Measurements from ENCODE around the gene COPB2.
A peak's percentile ranks its signal among the peaks of the same experiment; 100 is the strongest.
"Not testable (repeated sequence)": the region's sequence is repeated elsewhere in the genome, so short reads cannot be mapped to it uniquely, and the experiment has no call there.

COPB2 gene

DNA sequence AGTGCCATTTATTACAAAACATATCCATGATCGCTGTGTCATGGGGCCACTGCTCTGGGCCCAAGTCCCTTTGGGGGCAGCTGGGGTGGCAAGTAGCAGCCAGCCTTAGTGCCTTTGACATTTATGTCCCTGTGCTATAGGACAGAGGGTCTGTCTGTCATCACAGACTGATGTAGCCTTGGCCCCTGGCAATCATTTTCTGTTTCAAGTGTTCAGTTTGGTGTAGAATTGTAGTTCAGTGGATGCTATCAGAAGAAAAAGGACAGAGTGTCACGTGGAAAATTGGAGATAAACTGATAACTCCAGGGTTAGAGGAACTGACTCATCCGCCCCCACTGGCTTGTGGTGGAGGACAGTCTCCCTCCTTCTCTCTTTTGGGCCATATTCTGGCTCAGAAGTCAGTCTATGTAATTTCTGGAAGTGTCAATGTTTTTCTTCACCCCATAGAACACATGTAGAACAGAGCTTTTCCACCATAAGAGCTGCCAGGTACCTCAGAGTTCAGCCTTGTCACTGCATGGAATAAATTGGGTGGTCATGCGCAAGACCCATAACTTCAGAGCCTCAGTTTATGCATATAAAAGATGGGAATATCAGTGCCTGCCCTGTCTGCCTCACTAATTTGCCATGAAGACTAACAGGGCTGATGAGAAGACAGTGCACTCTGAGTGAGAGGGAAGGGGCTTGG, 50.1 kb downstream of the COPB2 start:
- Histone ChIP-seq H2AK5ac (ENCODE audit: low read length, severe bottlenecking) (no peak overlapping the region), H3K9ac (ENCODE audit: low read length) (no peak overlapping the region), H3K23ac (ENCODE audit: low read length in 2 of 2) (no peak overlapping the region), H3K4ac (ENCODE audit: low read depth in 1 of 2, low read length in 2 of 2) (no peak overlapping the region), H3K4me3 (ENCODE audit: insufficient read depth in 1 of 2, low read depth in 1 of 2, low read length in 2 of 2) (no peak overlapping the region), H2BK120ac (ENCODE audit: low read depth, low read length) (no peak overlapping the region), H2BK5ac (ENCODE audit: low read depth, low read length, poor library complexity, severe bottlenecking) (no peak overlapping the region), H2BK15ac (ENCODE audit: low read depth, poor library complexity, severe bottlenecking) (no peak overlapping the region), H4K8ac (ENCODE audit: low read length) (peak overlapping the region; percentile 19), H3K27me3 (ENCODE audit: control insufficient read depth in 1 of 2, insufficient read depth in 1 of 2, low read length in 2 of 2) (peaks cover 11 to 34% of the 10 kb centered on the region in 2 experiments), H3K9me3 (ENCODE audit: control insufficient read depth, low read length) (no peaks in the 10 kb centered on the region), H4K91ac (ENCODE audit: low read length) (no peak overlapping the region), H2AFZ (ENCODE audit: low read depth, low read length) (no peak overlapping the region), H3K36me3 (ENCODE audit: control insufficient read depth in 1 of 2, insufficient read depth in 2 of 2, low read depth in 1 of 2, low read length in 2 of 2) (no peaks in the 10 kb centered on the region), H3K18ac (ENCODE audit: low read depth in 1 of 2, low read length in 2 of 2) (no peak overlapping the region), H3K4me1 (ENCODE audit: control insufficient read depth, insufficient read depth, low read depth, low read length) (no peaks in the 10 kb centered on the region), H3K14ac (ENCODE audit: low read length in 2 of 2) (no peak overlapping the region), H2BK12ac (ENCODE audit: low read length in 2 of 2) (no peak overlapping the region), H3K27ac (ENCODE audit: low read length, poor library complexity, severe bottlenecking) (no peak overlapping the region), H3K79me1 (replicated peaks; ENCODE audit: low read length, poor library complexity, severe bottlenecking) (no peaks in the 10 kb centered on the region), H3K4me2 (ENCODE audit: low read length, poor library complexity, severe bottlenecking) (no peak overlapping the region)
- no peak for DNase-seq
- 59% methylated on average over 4 of the region's 4 CpGs for WGBS

DNA sequence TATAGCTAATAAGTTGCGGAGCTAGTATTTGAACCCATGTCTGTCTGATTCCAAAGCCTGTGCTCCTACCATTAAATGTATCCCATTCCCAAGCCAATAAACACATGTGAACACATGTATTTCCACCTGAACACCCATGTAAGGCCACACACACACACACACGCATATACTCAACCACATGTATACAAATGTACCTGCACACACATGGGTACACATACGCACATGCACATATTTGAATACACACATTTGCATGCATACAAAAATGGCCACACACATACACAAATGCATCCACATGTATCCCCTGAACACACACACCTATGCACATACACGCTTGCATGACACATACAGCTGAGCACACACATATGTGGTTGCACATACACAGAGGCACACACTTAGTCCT, 51.0 kb downstream of the COPB2 start:
- H3K4me1 ChIP-seq (ENCODE audit: control insufficient read depth, insufficient read depth, low read depth, low read length): no peaks in the 10 kb centered on the region
- peak overlapping the region in 1 of 2 experiments; percentile 18 for H3K14ac ChIP-seq (ENCODE audit: low read length in 2 of 2)
- no peak overlapping the region for H2BK5ac ChIP-seq (ENCODE audit: low read depth, low read length, poor library complexity, severe bottlenecking)
- H3K36me3 ChIP-seq (ENCODE audit: control insufficient read depth in 1 of 2, insufficient read depth in 2 of 2, low read depth in 1 of 2, low read length in 2 of 2): no peaks in the 10 kb centered on the region
- no peak overlapping the region for H2AFZ ChIP-seq (ENCODE audit: low read depth, low read length)
- H2AK5ac ChIP-seq (ENCODE audit: low read length, severe bottlenecking): no peak overlapping the region
- peaks cover 11 to 34% of the 10 kb centered on the region in 2 experiments for H3K27me3 ChIP-seq (ENCODE audit: control insufficient read depth in 1 of 2, insufficient read depth in 1 of 2, low read length in 2 of 2)
- no peak overlapping the region for H2BK12ac ChIP-seq (ENCODE audit: low read length in 2 of 2)
- H3K18ac ChIP-seq (ENCODE audit: low read depth in 1 of 2, low read length in 2 of 2): no peak overlapping the region
- H2BK120ac ChIP-seq (ENCODE audit: low read depth, low read length): no peak overlapping the region
- no peak overlapping the region for H4K8ac ChIP-seq (ENCODE audit: low read length)
- no peak overlapping the region for H3K4me3 ChIP-seq (ENCODE audit: insufficient read depth in 1 of 2, low read depth in 1 of 2, low read length in 2 of 2)
- WGBS: 80% methylated on average over 4 of the region's 4 CpGs
- no peak overlapping the region for H3K23ac ChIP-seq (ENCODE audit: low read length in 2 of 2)
- H3K4ac ChIP-seq (ENCODE audit: low read depth in 1 of 2, low read length in 2 of 2): no peak overlapping the region
- H2BK15ac ChIP-seq (ENCODE audit: low read depth, poor library complexity, severe bottlenecking): no peak overlapping the region
- H4K91ac ChIP-seq (ENCODE audit: low read length): peak overlapping the region; percentile 28
- H3K4me2 ChIP-seq (ENCODE audit: low read length, poor library complexity, severe bottlenecking): no peak overlapping the region
- H3K9ac ChIP-seq (ENCODE audit: low read length): no peak overlapping the region
- no peaks in the 10 kb centered on the region for H3K9me3 ChIP-seq (ENCODE audit: control insufficient read depth, low read length)
- no peak overlapping the region for H3K27ac ChIP-seq (ENCODE audit: low read length, poor library complexity, severe bottlenecking)
- DNase-seq: no peak
- H3K79me1 ChIP-seq (replicated peaks; ENCODE audit: low read length, poor library complexity, severe bottlenecking): no peaks in the 10 kb centered on the region

DNA sequence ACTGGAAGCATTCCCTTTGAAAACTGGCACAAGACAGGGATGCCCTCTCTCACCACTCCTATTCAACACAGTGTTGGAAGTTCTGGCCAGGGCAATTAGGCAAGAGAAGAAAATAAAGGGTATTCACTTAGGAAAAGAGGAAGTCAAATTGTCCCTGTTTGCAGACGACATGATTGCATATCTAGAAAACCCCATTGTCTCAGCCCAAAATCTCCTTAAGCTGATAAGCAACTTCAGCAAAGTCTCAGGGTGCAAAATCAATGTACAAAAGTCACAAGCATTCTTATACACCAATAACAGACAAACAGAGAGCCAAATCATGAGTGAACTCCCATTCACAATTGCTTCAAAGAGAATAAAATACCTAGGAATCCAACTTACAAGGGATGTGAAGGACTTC, 54.8 kb downstream of the COPB2 start:
- not testable (repeated sequence) for H3K4me2 ChIP-seq (ENCODE audit: low read length, poor library complexity, severe bottlenecking); H3K18ac ChIP-seq (ENCODE audit: low read depth in 1 of 2, low read length in 2 of 2); H2BK15ac ChIP-seq (ENCODE audit: low read depth, poor library complexity, severe bottlenecking); H2AK5ac ChIP-seq (ENCODE audit: low read length, severe bottlenecking); H2AFZ ChIP-seq (ENCODE audit: low read depth, low read length); H3K4me1 ChIP-seq (ENCODE audit: control insufficient read depth, insufficient read depth, low read depth, low read length); H4K91ac ChIP-seq (ENCODE audit: low read length); H3K14ac ChIP-seq (ENCODE audit: low read length in 2 of 2); H3K4ac ChIP-seq (ENCODE audit: low read depth in 1 of 2, low read length in 2 of 2); H3K79me1 ChIP-seq (replicated peaks; ENCODE audit: low read length, poor library complexity, severe bottlenecking); H3K9ac ChIP-seq (ENCODE audit: low read length); H4K8ac ChIP-seq (ENCODE audit: low read length); H2BK5ac ChIP-seq (ENCODE audit: low read depth, low read length, poor library complexity, severe bottlenecking); H3K36me3 ChIP-seq (ENCODE audit: control insufficient read depth in 1 of 2, insufficient read depth in 2 of 2, low read depth in 1 of 2, low read length in 2 of 2); H3K9me3 ChIP-seq (ENCODE audit: control insufficient read depth, low read length); H3K23ac ChIP-seq (ENCODE audit: low read length in 2 of 2); H3K4me3 ChIP-seq (ENCODE audit: insufficient read depth in 1 of 2, low read depth in 1 of 2, low read length in 2 of 2); H2BK120ac ChIP-seq (ENCODE audit: low read depth, low read length); H3K27ac ChIP-seq (ENCODE audit: low read length, poor library complexity, severe bottlenecking); DNase-seq; H2BK12ac ChIP-seq (ENCODE audit: low read length in 2 of 2)
- peaks cover 19 to 41% of the 10 kb centered on the region in 2 experiments for H3K27me3 ChIP-seq (ENCODE audit: control insufficient read depth in 1 of 2, insufficient read depth in 1 of 2, low read length in 2 of 2)
- WGBS: no CpG with 5 or more reads among the region's 1 CpG

DNA sequence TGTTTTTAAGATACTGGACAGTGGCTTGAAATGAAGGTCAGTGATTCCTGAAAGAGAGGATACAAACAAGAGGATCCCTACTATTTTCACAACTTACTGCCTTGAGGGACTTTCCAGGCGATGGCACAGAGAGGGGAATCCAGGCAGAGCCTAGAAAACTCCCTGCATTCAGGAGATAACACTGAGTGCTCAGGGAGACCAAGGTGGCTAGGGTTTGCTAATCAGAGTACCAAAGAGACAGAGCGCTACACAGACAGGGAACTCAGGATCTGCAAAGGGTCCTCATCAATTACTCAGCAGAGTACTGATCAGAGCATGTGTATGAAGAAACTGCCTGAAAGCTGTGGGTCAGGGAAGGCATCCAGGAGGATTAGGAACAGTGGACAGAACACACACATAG, 57.4 kb downstream of the COPB2 start:
- Histone ChIP-seq H2AFZ (ENCODE audit: low read depth, low read length) (no peak overlapping the region), H2BK12ac (ENCODE audit: low read length in 2 of 2) (no peak overlapping the region), H3K18ac (ENCODE audit: low read depth in 1 of 2, low read length in 2 of 2) (no peak overlapping the region), H2BK15ac (ENCODE audit: low read depth, poor library complexity, severe bottlenecking) (no peak overlapping the region), H4K8ac (ENCODE audit: low read length) (no peak overlapping the region), H3K9ac (ENCODE audit: low read length) (no peak overlapping the region), H3K9me3 (ENCODE audit: control insufficient read depth, low read length) (no peaks in the 10 kb centered on the region), H3K23ac (ENCODE audit: low read length in 2 of 2) (no peak overlapping the region), H4K91ac (ENCODE audit: low read length) (no peak overlapping the region), H3K14ac (ENCODE audit: low read length in 2 of 2) (no peak overlapping the region), H3K27me3 (ENCODE audit: control insufficient read depth in 1 of 2, insufficient read depth in 1 of 2, low read length in 2 of 2) (peaks cover 6 to 42% of the 10 kb centered on the region in 2 experiments), H2AK5ac (ENCODE audit: low read length, severe bottlenecking) (no peak overlapping the region), H2BK5ac (ENCODE audit: low read depth, low read length, poor library complexity, severe bottlenecking) (no peak overlapping the region), H3K27ac (ENCODE audit: low read length, poor library complexity, severe bottlenecking) (no peak overlapping the region), H3K4ac (ENCODE audit: low read depth in 1 of 2, low read length in 2 of 2) (no peak overlapping the region), H3K4me3 (ENCODE audit: insufficient read depth in 1 of 2, low read depth in 1 of 2, low read length in 2 of 2) (no peak overlapping the region), H3K36me3 (ENCODE audit: control insufficient read depth in 1 of 2, insufficient read depth in 2 of 2, low read depth in 1 of 2, low read length in 2 of 2) (no peaks in the 10 kb centered on the region), H3K4me2 (ENCODE audit: low read length, poor library complexity, severe bottlenecking) (no peak overlapping the region), H3K4me1 (ENCODE audit: control insufficient read depth, insufficient read depth, low read depth, low read length) (peaks cover 4% of the 10 kb centered on the region), H2BK120ac (ENCODE audit: low read depth, low read length) (no peak overlapping the region), H3K79me1 (replicated peaks; ENCODE audit: low read length, poor library complexity, severe bottlenecking) (no peaks in the 10 kb centered on the region)
- DNase-seq: no peak
- WGBS: 48% methylated on average over 2 of the region's 2 CpGs
